Bone marrow (tissue), 2 donors: ENCODE results near the gene INAVA.
"Not testable (repeated sequence)": the region's sequence is repeated elsewhere in the genome, so short reads cannot be mapped to it uniquely, and the experiment has no call there.

ENCODE experiments used
- DNase-seq, 2 donors: peaks; one replicate each; lab custom pipeline; 2025; lab: John Stamatoyannopoulos, UW

Gene INAVA

DNA sequence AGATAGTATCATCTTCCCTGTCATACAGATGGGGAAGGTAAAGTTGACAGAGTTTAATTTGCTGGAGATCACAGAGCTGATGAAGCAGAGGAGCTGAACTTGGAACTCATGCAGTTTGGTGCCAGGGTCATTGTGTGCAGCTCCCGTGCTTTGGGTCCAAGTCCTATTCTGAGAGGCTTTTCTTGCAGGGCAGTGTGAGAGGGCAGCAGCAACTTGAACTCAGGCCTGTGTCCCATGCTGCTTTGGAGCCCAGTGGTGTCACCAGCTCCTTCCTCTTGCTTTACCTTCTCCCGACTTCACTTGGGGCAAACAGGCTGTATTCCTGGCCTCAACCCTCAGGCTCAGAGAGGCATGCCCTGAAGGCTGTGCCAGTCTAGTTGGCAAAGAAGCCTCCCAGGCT, 24.7 kb downstream of the INAVA start:
- no peak for DNase-seq

DNA sequence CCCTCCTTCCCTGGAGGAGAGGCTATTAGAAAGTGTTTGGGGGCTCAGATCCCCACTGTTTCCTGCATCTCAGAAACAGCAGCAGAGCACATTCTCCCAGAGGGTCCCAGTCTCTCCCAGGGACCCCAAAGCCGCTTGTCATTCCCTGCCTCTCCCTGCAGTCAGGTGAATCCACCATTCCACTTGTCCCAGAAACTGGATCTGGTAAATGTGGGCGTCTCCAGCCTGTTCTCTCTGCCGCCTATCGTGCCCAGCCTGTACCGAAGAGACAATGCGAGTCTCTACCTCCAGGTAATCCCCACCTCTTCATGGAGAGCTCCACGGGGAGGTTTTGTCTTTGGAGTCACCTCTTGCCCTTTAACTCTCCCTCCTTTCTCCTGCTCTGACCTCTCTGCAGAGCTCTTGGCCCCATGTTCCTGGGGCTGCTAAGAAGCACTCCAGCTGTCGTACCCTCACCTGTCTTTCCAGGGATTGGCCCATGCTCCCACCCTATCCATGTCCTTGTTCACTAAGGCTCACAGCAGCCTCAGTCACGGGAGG, 26.9 kb downstream of the INAVA start:
- DNase-seq = no peak

- no peak for DNase-seq
These were observed 27.7 kb downstream of the INAVA start for GRCh38 chr1:200922406-200922805.

- DNase-seq = no peak
These were observed 28.9 kb downstream of the INAVA start for GRCh38 chr1:200923601-200924000.

DNA sequence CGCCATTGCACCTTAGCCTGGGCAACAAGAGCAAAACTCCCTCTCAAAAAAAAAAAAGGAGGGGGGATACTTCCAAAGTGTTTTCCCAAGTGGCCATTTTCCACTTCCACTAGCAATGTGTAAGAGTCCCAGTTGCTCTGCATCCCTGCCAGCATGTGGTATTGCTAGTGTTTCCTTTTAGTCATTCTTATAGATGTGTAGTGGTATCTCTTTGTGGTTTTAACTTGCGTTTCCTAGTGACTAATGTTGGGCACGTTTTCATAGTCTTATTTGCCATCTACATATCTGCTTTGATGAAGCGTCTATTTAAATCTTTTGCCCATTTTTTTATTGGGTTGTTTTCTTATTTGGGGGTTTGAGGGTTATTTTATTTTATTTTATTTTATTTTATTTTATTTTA, 31.1 kb downstream of the INAVA start:
- DNase-seq = no peak

- no peak for DNase-seq
These were observed 35.0 kb downstream of the INAVA start for GRCh38 chr1:200929530-200930278.

DNA sequence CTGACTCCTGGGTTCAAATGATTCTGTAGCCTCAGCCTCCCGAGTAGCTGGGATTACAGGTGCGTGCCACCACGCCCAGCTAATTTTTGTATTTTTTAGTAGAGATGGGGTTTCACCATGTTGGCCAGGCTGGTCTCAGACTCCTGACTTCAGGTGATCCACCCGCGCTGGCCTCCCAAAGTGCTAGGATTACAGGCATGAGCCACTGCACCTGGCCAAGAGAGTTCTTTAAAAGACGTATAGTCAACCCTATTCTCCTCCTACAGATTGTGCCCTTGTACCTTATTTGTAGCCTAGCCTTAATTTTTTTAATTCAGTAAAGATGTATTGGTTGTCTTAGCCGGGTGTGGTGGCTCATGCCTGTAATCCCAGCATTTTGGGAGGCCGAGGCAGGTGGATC, 35.6 kb downstream of the INAVA start:
- not testable (repeated sequence) for DNase-seq

DNA sequence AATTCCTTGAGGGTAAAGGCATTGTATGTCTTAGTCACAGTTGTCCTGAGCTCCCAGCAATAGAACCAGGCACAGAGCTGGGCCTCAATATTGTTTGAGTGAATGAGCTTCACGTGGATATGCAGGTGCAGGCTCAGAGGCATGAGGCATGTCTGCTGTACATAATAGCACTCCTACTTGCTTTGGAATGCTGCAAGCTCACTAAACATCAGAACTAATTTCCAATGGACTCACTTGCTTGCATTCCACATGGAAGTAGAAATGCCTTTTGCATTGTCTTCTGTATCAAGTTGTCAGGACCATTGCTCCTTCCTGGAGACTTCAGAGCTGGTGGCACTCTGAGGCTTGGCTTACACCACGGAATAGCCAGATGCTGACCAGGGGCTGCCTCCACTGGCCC, 37.1 kb downstream of the INAVA start:
- no peak for DNase-seq

DNA sequence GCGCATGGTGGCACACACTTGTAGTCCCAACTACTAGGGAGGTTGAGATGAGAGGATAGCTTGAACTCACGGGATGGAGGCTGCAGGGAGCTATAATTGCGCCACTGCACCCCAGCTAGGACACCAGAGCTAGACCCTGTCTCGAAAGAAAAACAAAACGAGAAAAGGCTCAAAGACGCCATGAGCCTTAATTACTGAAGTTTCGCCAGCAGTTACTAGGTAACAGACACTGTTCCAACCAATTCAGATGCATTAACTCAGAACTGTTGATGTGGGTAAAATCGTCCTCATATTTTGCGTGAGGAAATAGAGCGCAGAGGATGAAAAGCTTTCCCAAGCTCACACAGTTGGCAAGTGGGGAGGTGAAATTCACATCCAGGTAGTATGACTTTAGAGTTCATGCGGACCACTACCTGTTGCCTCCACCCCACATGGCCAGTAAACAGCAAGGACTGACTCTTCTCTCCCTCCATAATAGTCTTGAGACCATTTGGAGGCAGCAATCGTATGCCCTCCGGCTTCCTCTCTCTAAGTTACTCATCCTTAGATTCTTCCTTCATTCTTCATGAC, 40.1 kb downstream of the INAVA start:
- DNase-seq = no peak

DNA sequence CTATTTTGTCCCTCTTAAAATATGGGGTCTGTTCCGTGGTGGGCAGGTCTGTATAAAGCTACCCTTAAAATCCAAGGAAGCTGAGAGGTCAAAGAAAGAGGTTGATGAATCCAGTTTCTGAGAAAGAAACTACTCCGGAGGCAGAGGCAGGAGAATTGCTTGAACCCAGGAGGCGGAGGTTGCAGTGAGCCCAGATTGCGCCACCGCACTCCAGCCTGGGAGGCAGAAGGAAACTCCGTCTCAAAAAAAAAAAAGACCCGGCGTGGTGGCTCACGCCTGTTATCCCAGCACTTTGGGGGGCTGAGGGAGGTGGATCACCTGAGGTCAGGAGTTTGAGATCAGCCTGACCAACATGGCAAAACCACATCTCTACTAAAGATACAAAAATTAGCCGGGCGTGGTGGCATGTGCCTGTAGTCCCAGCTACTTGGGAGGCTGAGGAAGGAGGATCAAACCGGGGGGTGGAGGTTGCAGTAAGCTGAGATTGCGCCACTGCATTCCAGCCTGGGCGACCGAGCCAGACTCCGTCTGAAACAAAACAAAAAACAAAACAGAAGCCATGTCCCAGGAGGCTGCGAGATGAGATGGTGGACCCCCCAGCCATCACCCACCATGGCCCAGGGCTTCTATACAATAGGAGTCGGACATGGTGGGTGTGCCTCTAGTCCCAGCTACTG, 40.7 kb downstream of the INAVA start:
- DNase-seq = not testable (repeated sequence)

- DNase-seq = peak; percentile 6 to 39
These were observed 44.3 kb downstream of the INAVA start for GRCh38 chr1:200938955-200939354.

GRCh38 chr1:200945111-200945510, 50.4 kb downstream of the INAVA start:
- no peak for DNase-seq

DNA sequence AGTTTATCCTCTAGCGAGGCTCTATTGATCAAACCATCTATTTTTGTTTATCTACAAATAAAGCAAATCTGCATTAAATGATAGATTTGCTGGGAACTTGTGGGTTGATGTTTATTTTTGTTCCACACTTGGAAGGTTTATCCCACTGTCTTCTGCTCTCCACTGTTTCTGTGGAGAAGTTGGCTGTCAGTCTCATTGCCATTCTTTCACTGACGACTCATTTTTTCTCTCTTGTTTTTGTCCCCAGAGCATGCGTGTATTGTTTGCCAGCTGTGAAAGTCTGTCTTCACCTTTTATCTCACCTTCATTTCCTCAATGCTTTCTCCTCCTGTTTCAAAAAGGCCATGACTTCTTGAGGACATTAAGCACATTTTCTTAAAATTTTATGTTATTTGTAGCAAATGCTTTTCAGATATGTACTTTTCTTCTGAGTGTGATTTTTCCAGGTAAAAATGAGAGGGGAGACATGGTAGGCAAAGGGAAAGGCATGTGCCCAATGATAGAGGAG, 52.4 kb downstream of the INAVA start:
- DNase-seq = no peak

- DNase-seq = no peak
These were observed 54.9 kb downstream of the INAVA start for GRCh38 chr1:200949626-200950025.

- no peak for DNase-seq
These were observed 56.3 kb downstream of the INAVA start for GRCh38 chr1:200951016-200951415.

DNA sequence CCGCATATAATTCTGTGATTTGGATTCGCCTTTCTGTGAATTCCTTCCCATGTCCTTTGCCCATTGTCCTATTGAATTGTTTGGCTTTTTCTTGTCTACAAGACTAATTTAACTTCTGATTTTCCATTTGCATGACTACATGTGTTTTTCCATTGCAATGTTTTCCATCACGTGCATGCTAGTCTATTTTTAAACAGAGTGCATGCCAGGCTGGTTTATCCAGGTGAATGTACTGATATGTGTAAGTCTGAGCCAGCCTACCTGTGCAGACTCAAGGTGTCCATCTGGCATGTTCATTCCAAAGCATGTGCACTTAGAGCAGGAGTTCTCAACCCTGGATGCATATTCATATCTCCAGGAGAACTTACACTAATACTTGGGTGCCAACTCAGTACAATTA, 59.7 kb downstream of the INAVA start:
- DNase-seq = no peak

GRCh38 chr1:200958597-200958996, 63.9 kb downstream of the INAVA start:
- no peak for DNase-seq

- no peak for DNase-seq
These were observed 64.8 kb downstream of the INAVA start for GRCh38 chr1:200959411-200959921.

DNA sequence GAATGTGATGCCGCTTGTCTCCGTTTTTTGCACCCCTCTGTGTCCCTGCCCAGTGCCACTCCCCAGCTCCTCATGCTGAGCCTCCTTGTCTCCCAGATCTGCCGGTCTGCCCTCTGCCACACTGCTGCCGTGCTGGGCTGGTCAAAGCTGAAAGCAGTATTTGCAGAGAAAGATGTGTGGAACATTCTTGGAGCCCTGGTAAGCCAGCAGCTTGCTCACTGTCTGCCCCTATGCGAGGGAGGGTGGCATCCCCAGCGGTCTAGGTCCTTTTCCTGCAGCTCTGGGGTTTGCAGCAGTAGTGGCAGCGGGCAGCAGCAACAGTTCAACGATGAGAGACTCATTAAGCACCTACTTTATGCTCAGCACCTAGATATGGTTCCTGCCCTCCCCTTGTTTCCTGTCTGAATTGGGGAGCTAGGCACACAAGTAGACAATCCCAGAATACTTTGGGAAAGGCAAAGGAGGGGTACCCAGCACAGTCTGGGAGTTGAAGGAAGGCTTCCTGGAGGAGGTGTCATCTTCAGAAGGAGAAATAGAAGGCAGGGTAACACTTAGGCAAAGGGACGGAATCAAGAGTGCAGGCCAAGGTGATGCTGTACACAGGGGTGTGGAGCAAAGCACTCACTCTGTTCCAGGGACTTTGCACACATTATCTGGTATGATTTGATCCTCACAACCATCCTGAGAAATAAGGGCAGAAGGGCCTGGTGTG, 65.7 kb downstream of the INAVA start:
- no peak for DNase-seq

DNA sequence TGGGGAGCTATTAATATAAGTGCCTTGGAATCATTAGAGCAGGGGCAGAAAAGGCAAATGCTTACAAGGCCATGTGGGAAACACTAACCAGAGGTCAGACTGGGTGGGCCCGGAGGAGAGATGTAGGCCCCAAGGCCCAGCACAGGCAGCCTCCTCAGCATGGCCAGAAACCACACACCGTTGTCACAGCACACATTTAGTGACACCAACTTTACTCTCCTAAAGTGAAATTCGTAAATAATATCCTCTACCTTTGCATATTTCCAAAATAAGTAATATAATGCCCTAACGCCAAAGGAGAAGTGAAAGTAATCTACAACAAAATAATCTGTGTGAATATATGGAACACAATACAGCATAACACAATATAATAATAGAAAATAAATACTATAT, 66.2 kb downstream of the INAVA start:
- no peak for DNase-seq

GRCh38 chr1:200962151-200962550, 67.5 kb downstream of the INAVA start:
- not testable (repeated sequence) for DNase-seq

GRCh38 chr1:200962631-200963030, 67.9 kb downstream of the INAVA start:
- DNase-seq = no peak
